Measurements from ENCODE around the gene MRAP. TPM values are rescaled to one million over a fixed set of nuclear protein-coding genes. Genes with fewer than 3 reads are reported as not detected.
A peak's percentile ranks its signal among the peaks of the same experiment; 100 is the strongest.

Gene MRAP
- not detected for total RNA-seq (ENCODE audit: unreplicated experiment)
- long read RNA-seq, result 0 reads

GRCh38 chr21:32298658-32299081 is at the start of gene MRAP:
MRAP (plus strand) TSS chr21:32298855; CDS start chr21:32298972, 117 bp downstream.
- no peak for DNase-seq (ENCODE audit: low spot score)
- H3K4me1 Mint-ChIP-seq (ENCODE audit: unreplicated experiment), result no peaks in the 10 kb centered on the region
- TF ChIP-seq, protein P1, sequence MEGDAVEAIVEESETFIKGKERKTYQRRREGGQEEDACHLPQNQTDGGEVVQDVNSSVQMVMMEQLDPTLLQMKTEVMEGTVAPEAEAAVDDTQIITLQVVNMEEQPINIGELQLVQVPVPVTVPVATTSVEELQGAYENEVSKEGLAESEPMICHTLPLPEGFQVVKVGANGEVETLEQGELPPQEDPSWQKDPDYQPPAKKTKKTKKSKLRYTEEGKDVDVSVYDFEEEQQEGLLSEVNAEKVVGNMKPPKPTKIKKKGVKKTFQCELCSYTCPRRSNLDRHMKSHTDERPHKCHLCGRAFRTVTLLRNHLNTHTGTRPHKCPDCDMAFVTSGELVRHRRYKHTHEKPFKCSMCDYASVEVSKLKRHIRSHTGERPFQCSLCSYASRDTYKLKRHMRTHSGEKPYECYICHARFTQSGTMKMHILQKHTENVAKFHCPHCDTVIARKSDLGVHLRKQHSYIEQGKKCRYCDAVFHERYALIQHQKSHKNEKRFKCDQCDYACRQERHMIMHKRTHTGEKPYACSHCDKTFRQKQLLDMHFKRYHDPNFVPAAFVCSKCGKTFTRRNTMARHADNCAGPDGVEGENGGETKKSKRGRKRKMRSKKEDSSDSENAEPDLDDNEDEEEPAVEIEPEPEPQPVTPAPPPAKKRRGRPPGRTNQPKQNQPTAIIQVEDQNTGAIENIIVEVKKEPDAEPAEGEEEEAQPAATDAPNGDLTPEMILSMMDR (IDR thresholded peaks at IDR 0.05; ENCODE audit: unreplicated experiment), result no peak
- no peaks in the 10 kb centered on the region for H3K36me3 Mint-ChIP-seq (ENCODE audit: low read depth, unreplicated experiment)
- H3K27ac Mint-ChIP-seq (ENCODE audit: unreplicated experiment), result no peak within 1 kb of the TSS
- no peaks in the 10 kb centered on the region for H3K27me3 Mint-ChIP-seq (ENCODE audit: unreplicated experiment)
- H3K9me3 Mint-ChIP-seq (ENCODE audit: unreplicated experiment), result no peaks in the 10 kb centered on the region
- no peak within 1 kb of the TSS for H3K4me3 Mint-ChIP-seq (ENCODE audit: unreplicated experiment)

GRCh38 chr21:32249511-32250280 is 49.0 kb upstream of the MRAP start:
- Mint-ChIP-seq H3K4me3 (ENCODE audit: unreplicated experiment) (no peak overlapping the region), H3K4me1 (ENCODE audit: unreplicated experiment) (peaks cover 27% of the 10 kb centered on the region), H3K27me3 (ENCODE audit: unreplicated experiment) (peaks cover 3% of the 10 kb centered on the region), H3K9me3 (ENCODE audit: unreplicated experiment) (no peaks in the 10 kb centered on the region), H3K36me3 (ENCODE audit: low read depth, unreplicated experiment) (peaks cover 6% of the 10 kb centered on the region), H3K27ac (ENCODE audit: unreplicated experiment) (peak overlapping the region; percentile 53)
- TF ChIP-seq, protein P1 (IDR thresholded peaks at IDR 0.05; ENCODE audit: unreplicated experiment), result no peak
- no peak for DNase-seq (ENCODE audit: low spot score)

- Mint-ChIP-seq H3K27me3 (ENCODE audit: unreplicated experiment) (peaks cover 1% of the 10 kb centered on the region), H3K36me3 (ENCODE audit: low read depth, unreplicated experiment) (peaks cover 6% of the 10 kb centered on the region), H3K4me3 (ENCODE audit: unreplicated experiment) (no peak overlapping the region), H3K27ac (ENCODE audit: unreplicated experiment) (no peak overlapping the region), H3K4me1 (ENCODE audit: unreplicated experiment) (peaks cover 24% of the 10 kb centered on the region), H3K9me3 (ENCODE audit: unreplicated experiment) (no peaks in the 10 kb centered on the region)
- no peak for DNase-seq (ENCODE audit: low spot score)
- TF ChIP-seq, protein P1 (IDR thresholded peaks at IDR 0.05; ENCODE audit: unreplicated experiment), result no peak
These were observed 46.5 kb upstream of the MRAP start for GRCh38 chr21:32252136-32252535.

- Mint-ChIP-seq H3K27ac (ENCODE audit: unreplicated experiment) (no peak overlapping the region), H3K36me3 (ENCODE audit: low read depth, unreplicated experiment) (peaks cover 6% of the 10 kb centered on the region), H3K4me3 (ENCODE audit: unreplicated experiment) (no peak overlapping the region), H3K9me3 (ENCODE audit: unreplicated experiment) (no peaks in the 10 kb centered on the region), H3K27me3 (ENCODE audit: unreplicated experiment) (peaks cover 1% of the 10 kb centered on the region), H3K4me1 (ENCODE audit: unreplicated experiment) (peaks cover 17% of the 10 kb centered on the region)
- no peak for DNase-seq (ENCODE audit: low spot score)
- TF ChIP-seq, protein P1 (IDR thresholded peaks at IDR 0.05; ENCODE audit: unreplicated experiment), result no peak
These were observed 45.4 kb upstream of the MRAP start for GRCh38 chr21:32253215-32253641.

GRCh38 chr21:32256251-32256650 is 42.4 kb upstream of the MRAP start:
- Mint-ChIP-seq H3K36me3 (ENCODE audit: low read depth, unreplicated experiment) (peaks cover 2% of the 10 kb centered on the region), H3K27me3 (ENCODE audit: unreplicated experiment) (no peaks in the 10 kb centered on the region), H3K27ac (ENCODE audit: unreplicated experiment) (no peak overlapping the region), H3K9me3 (ENCODE audit: unreplicated experiment) (no peaks in the 10 kb centered on the region), H3K4me1 (ENCODE audit: unreplicated experiment) (peaks cover 4% of the 10 kb centered on the region), H3K4me3 (ENCODE audit: unreplicated experiment) (no peak overlapping the region)
- DNase-seq (ENCODE audit: low spot score), result no peak
- TF ChIP-seq, protein P1 (IDR thresholded peaks at IDR 0.05; ENCODE audit: unreplicated experiment), result no peak
